GM13977 (cell line): ENCODE results near the gene RSAD1.

Experiments used
- DNase-seq: peaks from one replicate; pipeline ENCODE4 v3.0.0; 2012; ENCODE audit warnings: low spot score
- in situ Hi-C: fragments of 300-500 bp; cut with MboI; formaldehyde crosslinking; loops from one replicate; pipeline ENCODE4 v1.12.0; 2022; ENCODE audit warnings: low sequenced_read_pairs, low pct_unique_long_range_greater_than_20kb, mixed read lengths, inconsistent platforms; ENCODE audit not compliant: unreplicated experiment
- TF ChIP-seq, protein P1 (sequence below): IDR thresholded peaks from 2 replicates; pipeline ENCODE4 v1.5.1; 2012; ENCODE audit warnings: mild to moderate bottlenecking, control low read depth; ENCODE audit not compliant: insufficient read depth; ENCODE audit errors: extremely low read depth, missing control alignments

RSAD1 gene

DNA sequence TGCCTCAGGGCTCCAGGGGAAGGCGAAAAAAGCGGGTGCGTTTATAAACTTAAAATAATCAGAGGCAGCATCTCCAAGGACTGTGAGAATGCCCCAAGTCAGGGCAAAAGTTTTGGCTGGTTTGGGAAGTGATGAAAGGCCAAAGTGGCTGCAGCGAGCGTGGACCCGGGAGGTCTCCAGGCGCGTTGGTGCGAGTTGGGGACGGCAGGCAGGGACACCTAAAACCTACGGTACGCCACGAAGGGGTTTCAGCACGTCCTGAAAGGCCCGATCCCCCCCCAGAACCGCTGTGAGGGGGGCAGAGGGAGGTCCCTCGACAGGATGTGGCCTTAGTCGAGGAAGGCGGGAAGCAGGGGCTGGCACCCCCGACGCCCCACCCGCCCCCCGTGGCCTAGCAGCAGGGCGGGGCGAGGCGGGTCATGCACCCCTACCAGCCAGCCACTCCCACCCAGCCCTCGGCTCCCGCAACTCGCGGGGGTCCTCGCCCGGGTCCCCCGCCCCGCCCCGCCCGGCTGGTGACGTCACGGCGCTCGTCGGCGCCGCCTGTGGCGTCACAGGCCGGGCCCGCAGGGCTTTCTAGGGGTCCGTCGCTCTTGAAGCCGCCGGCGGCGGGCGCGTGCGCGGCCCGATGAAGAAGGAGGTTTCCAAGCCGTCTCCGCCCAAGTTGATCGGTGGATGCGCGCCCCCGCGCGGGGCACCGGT, 29.4 kb downstream of the RSAD1 start, which contains the start of gene MYCBPAP:
MYCBPAP (plus strand) TSS at position 569 of the 702 bp plus-strand sequence. CDS start 236 bp downstream, outside the sequence.
- in situ Hi-C loops = no loop called here
- peak; percentile 93 for DNase-seq
- TF ChIP-seq, protein P1, sequence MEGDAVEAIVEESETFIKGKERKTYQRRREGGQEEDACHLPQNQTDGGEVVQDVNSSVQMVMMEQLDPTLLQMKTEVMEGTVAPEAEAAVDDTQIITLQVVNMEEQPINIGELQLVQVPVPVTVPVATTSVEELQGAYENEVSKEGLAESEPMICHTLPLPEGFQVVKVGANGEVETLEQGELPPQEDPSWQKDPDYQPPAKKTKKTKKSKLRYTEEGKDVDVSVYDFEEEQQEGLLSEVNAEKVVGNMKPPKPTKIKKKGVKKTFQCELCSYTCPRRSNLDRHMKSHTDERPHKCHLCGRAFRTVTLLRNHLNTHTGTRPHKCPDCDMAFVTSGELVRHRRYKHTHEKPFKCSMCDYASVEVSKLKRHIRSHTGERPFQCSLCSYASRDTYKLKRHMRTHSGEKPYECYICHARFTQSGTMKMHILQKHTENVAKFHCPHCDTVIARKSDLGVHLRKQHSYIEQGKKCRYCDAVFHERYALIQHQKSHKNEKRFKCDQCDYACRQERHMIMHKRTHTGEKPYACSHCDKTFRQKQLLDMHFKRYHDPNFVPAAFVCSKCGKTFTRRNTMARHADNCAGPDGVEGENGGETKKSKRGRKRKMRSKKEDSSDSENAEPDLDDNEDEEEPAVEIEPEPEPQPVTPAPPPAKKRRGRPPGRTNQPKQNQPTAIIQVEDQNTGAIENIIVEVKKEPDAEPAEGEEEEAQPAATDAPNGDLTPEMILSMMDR = no peak

GRCh38 chr17:50508573-50509460, 30.2 kb downstream of the RSAD1 start:
- in situ Hi-C loops = no loop called here
- no peak for DNase-seq
- TF ChIP-seq, protein P1 = peak; percentile 35

- in situ Hi-C loops = no loop called here
These were observed 32.4 kb downstream of the RSAD1 start for GRCh38 chr17:50511058-50511457.

GRCh38 chr17:50513495-50513894, 34.8 kb downstream of the RSAD1 start:
- TF ChIP-seq, protein P1 = no peak
- in situ Hi-C loops = no loop called here
- DNase-seq = no peak

More at GRCh38 chr17:50511058-50511457, 32.4 kb downstream of the RSAD1 start:
- TF ChIP-seq, protein P1 = no peak
- peak; percentile 90 for DNase-seq

DNA sequence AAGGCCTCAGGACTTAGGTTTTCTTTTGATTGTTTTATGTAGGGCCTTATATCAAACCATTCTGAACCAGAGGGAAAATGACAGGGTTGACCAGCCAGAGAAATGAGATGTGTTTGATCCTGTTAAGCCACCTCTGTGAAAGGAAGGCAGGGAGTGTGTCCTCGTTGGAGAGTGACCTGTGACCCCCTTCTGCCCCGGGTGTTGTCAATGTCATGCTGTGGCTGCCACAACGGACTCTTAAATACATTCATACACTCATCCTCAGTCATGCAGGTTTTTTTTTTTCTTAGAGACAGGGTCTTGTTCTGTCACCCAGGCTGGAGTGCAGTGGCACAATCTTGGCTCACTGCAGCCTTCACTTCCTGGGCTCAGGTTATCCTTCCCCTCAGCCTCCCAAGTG, 35.7 kb downstream of the RSAD1 start:
- TF ChIP-seq, protein P1 = no peak
- DNase-seq = no peak
- in situ Hi-C loops = no loop called here

- TF ChIP-seq, protein P1 = no peak
- no peak for DNase-seq
- in situ Hi-C loops = no loop called here
These were observed 36.5 kb downstream of the RSAD1 start for GRCh38 chr17:50514936-50515702.
